Glutamatergic neuron (in vitro differentiated cells): ENCODE data around the gene MERTK. TPM values are rescaled to one million over a fixed set of nuclear protein-coding genes. Genes with fewer than 3 reads are reported as not detected.
"Not testable (repeated sequence)": the region's sequence is repeated elsewhere in the genome, so short reads cannot be mapped to it uniquely, and the experiment has no call there.

ENCODE experiments used
- DNase-seq: peaks from one replicate; pipeline ENCODE4 v3.0.0; 2022
- H3K27ac Mint-ChIP-seq: one replicate; pipeline ENCODE4 v1.8.0; 2020; ENCODE audit warnings: mild to moderate bottlenecking, mixed read lengths, inconsistent platforms; ENCODE audit not compliant: unreplicated experiment
- H3K27me3 Mint-ChIP-seq: one replicate; pipeline ENCODE4 v1.8.0; 2020; ENCODE audit warnings: mild to moderate bottlenecking, moderate library complexity, mixed read lengths, inconsistent platforms; ENCODE audit not compliant: unreplicated experiment
- H3K36me3 Mint-ChIP-seq: one replicate; pipeline ENCODE4 v1.8.0; 2020; ENCODE audit warnings: mild to moderate bottlenecking, mixed read lengths, inconsistent platforms; ENCODE audit not compliant: unreplicated experiment
- H3K4me1 Mint-ChIP-seq: one replicate; pipeline ENCODE4 v1.8.0; 2020; ENCODE audit warnings: mild to moderate bottlenecking, low read depth, mixed read lengths, inconsistent platforms; ENCODE audit not compliant: unreplicated experiment
- H3K4me3 Mint-ChIP-seq: one replicate; pipeline ENCODE4 v1.8.0; 2020; ENCODE audit warnings: mild to moderate bottlenecking, mixed read lengths, inconsistent platforms; ENCODE audit not compliant: unreplicated experiment
- H3K9me3 Mint-ChIP-seq: one replicate; pipeline ENCODE4 v1.8.0; 2020; ENCODE audit warnings: mild to moderate bottlenecking, moderate library complexity, mixed read lengths, inconsistent platforms; ENCODE audit not compliant: unreplicated experiment
- CTCF ChIP-seq: fragments of 200-600 bp; sonication (generic); IDR thresholded peaks from one replicate; pipeline ENCODE4 v1.5.0; 2021; ENCODE audit not compliant: partially characterized antibody, unreplicated experiment
- total RNA-seq: library from RNA; stranded (reverse); fragmentation: NEBNext Ultra II Directional; extraction: Animal tissue kit (Norgen Biotek cat#: 25700); gene quantifications from one replicate; pipeline ENCODE4 v1.2.1, GENCODE V29; 2021; ENCODE audit not compliant: unreplicated experiment

The MERTK gene
- total RNA-seq, 1 donor from 2014 or later, result 2.3 TPM

- no peaks in the 10 kb centered on the region for H3K27me3 Mint-ChIP-seq
- H3K4me1 Mint-ChIP-seq, result peaks cover 22% of the 10 kb centered on the region
- no peak for TF ChIP-seq CTCF
- no peak overlapping the region for H3K27ac Mint-ChIP-seq
- no peak overlapping the region for H3K4me3 Mint-ChIP-seq
- DNase-seq, result no peak
- no peaks in the 10 kb centered on the region for H3K36me3 Mint-ChIP-seq
- H3K9me3 Mint-ChIP-seq, result no peaks in the 10 kb centered on the region
Measured at GRCh38 chr2:111905990-111906735, 7.8 kb downstream of the MERTK start.

GRCh38 chr2:111908578-111908977 is 10.2 kb downstream of the MERTK start:
- H3K4me3 Mint-ChIP-seq, result no peak overlapping the region
- no peak for DNase-seq
- H3K9me3 Mint-ChIP-seq, result no peaks in the 10 kb centered on the region
- H3K27me3 Mint-ChIP-seq, result no peaks in the 10 kb centered on the region
- H3K4me1 Mint-ChIP-seq, result peaks cover 22% of the 10 kb centered on the region
- H3K27ac Mint-ChIP-seq, result no peak overlapping the region
- no peaks in the 10 kb centered on the region for H3K36me3 Mint-ChIP-seq
- no peak for TF ChIP-seq CTCF

GRCh38 chr2:111909079-111909478 is 10.7 kb downstream of the MERTK start:
- Mint-ChIP-seq H3K27me3 (no peaks in the 10 kb centered on the region), H3K27ac (no peak overlapping the region), H3K4me1 (peaks cover 22% of the 10 kb centered on the region), H3K4me3 (no peak overlapping the region), H3K9me3 (no peaks in the 10 kb centered on the region), H3K36me3 (no peaks in the 10 kb centered on the region)
- no peak for TF ChIP-seq CTCF
- DNase-seq, result no peak

- H3K27ac Mint-ChIP-seq, result not testable (repeated sequence)
Measured at GRCh38 chr2:111909997-111910396, 11.6 kb downstream of the MERTK start.

GRCh38 chr2:111910609-111911277 is 12.3 kb downstream of the MERTK start:
- Mint-ChIP-seq H3K4me3 (no peak overlapping the region), H3K27ac (no peak overlapping the region), H3K27me3 (peaks cover 1% of the 10 kb centered on the region), H3K36me3 (no peaks in the 10 kb centered on the region), H3K9me3 (no peaks in the 10 kb centered on the region), H3K4me1 (peaks cover 22% of the 10 kb centered on the region)
- no peak for DNase-seq
- TF ChIP-seq CTCF, result no peak

More at GRCh38 chr2:111909997-111910396, 11.6 kb downstream of the MERTK start:
- not testable (repeated sequence) for H3K36me3 Mint-ChIP-seq, DNase-seq, H3K9me3 Mint-ChIP-seq, H3K4me3 Mint-ChIP-seq, H3K27me3 Mint-ChIP-seq
- peaks cover 22% of the 10 kb centered on the region for H3K4me1 Mint-ChIP-seq

GRCh38 chr2:111911295-111911977 is 13.0 kb downstream of the MERTK start:
- not testable (repeated sequence) for H3K4me3 Mint-ChIP-seq, DNase-seq, H3K9me3 Mint-ChIP-seq, H3K36me3 Mint-ChIP-seq, H3K27ac Mint-ChIP-seq, H3K27me3 Mint-ChIP-seq
- H3K4me1 Mint-ChIP-seq, result peaks cover 16% of the 10 kb centered on the region
